K562 (cell line): ENCODE data around the gene CCSER2. TPM values are rescaled to one million over a fixed set of nuclear protein-coding genes. Genes with fewer than 3 reads are reported as not detected.

Experiments
- ATAC-seq: fragments of 200-7000 bp; cut with Tn5 transposase; 3 replicates; pipeline ENCODE4 v1.9.1; 2020; ENCODE audit warnings: moderate library complexity
- BruUV-seq: library from RNA; stranded (reverse); fragments of 400-500 nt; replicated peaks from 2 replicates; lab custom pipeline; 2021; lab: Mats Ljungman, UMichigan
- CTCF ChIA-PET: fragments of 300-600 bp; formaldehyde crosslinking; extraction: SDS; loops from one replicate; lab custom pipeline; 2021; ENCODE audit warnings: low intra/inter-chr PET ratio; lab: Yijun Ruan, JAX
- POLR2A ChIA-PET: fragments of 300-600, 350-650 bp; sonication (Branson Sonifier 250); formaldehyde crosslinking; extraction: SDS; loops from one replicate; lab custom pipeline; 2021; ENCODE audit warnings: antibody characterized with exemption, inconsistent platforms; lab: Yijun Ruan, JAX
- DNase-seq, 4 experiments: peaks; one replicate each; pipeline versions ENCODE4 v3.0.0 to v3.0.0-alpha.2; 2011 to 2018; ENCODE audit warnings: low spot score in 3 of 4, mixed read lengths in 3 of 4; ENCODE audit errors: extremely low read depth in 1 of 4
- FAIRE-seq: peaks from 2 replicates; lab custom pipeline; 2011; peaks lifted over from hg19 to GRCh38; lab: Jason Lieb, UNC
- H2AFZ ChIP-seq: 2 replicates; pipeline ENCODE4 v1.6.0; 2011; ENCODE audit warnings: low read depth, low read length, control low read depth, inconsistent platforms
- H3K27ac ChIP-seq: fragments of 200-600 bp; 3 replicates; pipeline ENCODE4 v1.8.0; 2011; ENCODE audit warnings: low read depth, mild to moderate bottlenecking, control low read depth, inconsistent platforms, low read length, moderate library complexity, mixed read lengths; ENCODE audit errors: extremely low read depth
- H3K27me3 ChIP-seq, 2 experiments: fragments of 300-600 bp in 1 of 2; 2 replicates in 1 of 2; 3 replicates in 1 of 2; pipeline versions ENCODE4 v1.6.0 to v1.8.0; 2011; ENCODE audit warnings: inconsistent platforms in 2 of 2, low read length in 2 of 2, mild to moderate bottlenecking in 1 of 2, mixed read lengths in 1 of 2, moderate library complexity in 1 of 2; ENCODE audit not compliant: control insufficient read depth in 2 of 2, insufficient read depth in 2 of 2
- H3K36me3 ChIP-seq: fragments of 300-600 bp; 3 replicates; pipeline ENCODE4 v1.8.0; 2011; ENCODE audit warnings: mild to moderate bottlenecking, low read length, inconsistent platforms; ENCODE audit not compliant: control insufficient read depth, insufficient read depth
- H3K4me1 ChIP-seq, 2 experiments: fragments of 200-600 bp in 1 of 2; replicated peaks in 1 of 2; 2 replicates in 1 of 2; 3 replicates in 1 of 2; pipeline versions ENCODE4 v1.5.1 to v1.8.0; 2011; ENCODE audit warnings: inconsistent platforms in 2 of 2, low read length in 2 of 2, mild to moderate bottlenecking in 1 of 2, mixed read lengths in 1 of 2, moderate library complexity in 1 of 2; ENCODE audit not compliant: control insufficient read depth in 2 of 2, insufficient read depth in 2 of 2
- H3K4me2 ChIP-seq: 2 replicates; pipeline ENCODE4 v1.6.1; 2011; ENCODE audit warnings: low read length, control low read depth, inconsistent platforms, mixed read lengths; ENCODE audit not compliant: insufficient read depth
- H3K4me3 ChIP-seq: fragments of 200-600 bp; sonication (generic), shearing (Covaris generic); 2 replicates; pipeline ENCODE4 v1.5.1; 2016; ENCODE audit warnings: control low read depth, inconsistent platforms
- H3K79me2 ChIP-seq: fragments of 200-600 bp; 3 replicates; pipeline ENCODE4 v1.8.0; 2011; ENCODE audit warnings: low read length, inconsistent platforms; ENCODE audit not compliant: control insufficient read depth, insufficient read depth
- H3K9ac ChIP-seq, 2 experiments: 2 replicates each; pipeline versions ENCODE4 v1.6.0 to v1.6.1; 2011; ENCODE audit warnings: low read depth in 2 of 2, low read length in 2 of 2, control low read depth in 1 of 2, inconsistent platforms in 1 of 2, mild to moderate bottlenecking in 1 of 2, mixed read lengths in 1 of 2; ENCODE audit not compliant: insufficient read depth in 1 of 2
- H3K9me1 ChIP-seq: one replicate; pipeline ENCODE4 v1.6.0; 2011; ENCODE audit warnings: inconsistent platforms, mild to moderate bottlenecking, low read length, moderate library complexity; ENCODE audit not compliant: control insufficient read depth, insufficient read depth
- H3K9me3 ChIP-seq: replicated peaks from 2 replicates; pipeline ENCODE4 v1.5.1; 2011; ENCODE audit warnings: low read depth, low read length, inconsistent platforms; ENCODE audit not compliant: control insufficient read depth, insufficient read depth
- H4K20me1 ChIP-seq: replicated peaks from 2 replicates; pipeline ENCODE4 v1.6.1; 2011; ENCODE audit warnings: low read length, inconsistent platforms, mixed read lengths; ENCODE audit not compliant: control insufficient read depth, insufficient read depth
- CTBP1 ChIP-seq: fragments of 450-650 bp; IDR thresholded peaks from 2 replicates; pipeline ENCODE4 v1.6.1; 2016; ENCODE audit warnings: borderline replicate concordance
- KLF16 ChIP-seq: IDR thresholded peaks from 2 replicates; pipeline ENCODE4 v1.6.1; 2016; ENCODE audit warnings: antibody characterized with exemption
- PATZ1 ChIP-seq: fragments of 250-450 bp; sonication (Bioruptor Pico); IDR thresholded peaks from 2 replicates; pipeline ENCODE4 v1.5.0; 2020; ENCODE audit warnings: mild to moderate bottlenecking, borderline replicate concordance
- RHOXF2B ChIP-seq: fragments of 250-450 bp; sonication (Bioruptor Pico); conservative IDR thresholded peaks from 2 replicates; pipeline ENCODE4 v1.5.1; 2021
- SUPT5H ChIP-seq: fragments of 450-650 bp; IDR thresholded peaks from 2 replicates; pipeline ENCODE4 v1.6.1; 2016
- TCF7 ChIP-seq: sonication (generic); IDR thresholded peaks from 2 replicates; pipeline ENCODE4 v1.6.1; 2016; ENCODE audit warnings: antibody characterized with exemption, borderline replicate concordance
- XRCC5 ChIP-seq: fragments of 200-400 bp; formaldehyde crosslinking; IDR thresholded peaks from 2 replicates; pipeline ENCODE4 v1.6.1; 2017; ENCODE audit warnings: low read depth, mild to moderate bottlenecking, low read length
- ZNF695 ChIP-seq: fragments of 450-650 bp; formaldehyde crosslinking; IDR thresholded peaks from 2 replicates; pipeline ENCODE4 v1.4.0; 2020; ENCODE audit warnings: mild to moderate bottlenecking, moderate library complexity
- WGBS: fragments of 100-300 bp; shearing (Covaris generic); methylation state at CpG from one replicate; pipeline ENCODE4 v1.1.6; 2016; ENCODE audit warnings: low coverage, mixed read lengths; ENCODE audit not compliant: insufficient coverage; ENCODE audit errors: missing lambda C conversion rate; 5-methylcytosine and 5-hydroxymethylcytosine counted together
- in situ Hi-C: fragments of 300-500 bp; cut with MboI; formaldehyde crosslinking; loops from 4 replicates; pipeline ENCODE4 v1.15.0; 2018; ENCODE audit warnings: inconsistent platforms, mixed read lengths
- intact Hi-C: fragments of 100-400 bp; cut with micrococcal nuclease; formaldehyde crosslinking; loops from 2 replicates; pipeline ENCODE4 v1.14.2; 2022
- polyA plus RNA-seq, 8 experiments: library from polyadenylated mRNA; depleted of rRNA in 4 of 8; stranded (reverse) in 5 of 8; unstranded in 3 of 8; fragments of >200 nt; fragmentation: Nextera tagmentation in 2 of 8; fragmentation: Illumina TruSeq in 1 of 8; extraction: Ambion mirVana in 2 of 8; extraction: Trizol in 1 of 8; gene quantifications; 2 replicates each; pipeline versions ENCODE4 v1.2.1 to v1.2.3, GENCODE V29; 2011 to 2014; ENCODE audit warnings: inconsistent platforms in 1 of 8, missing spikeins in 1 of 8
- total RNA-seq, 7 experiments: library from RNA; depleted of rRNA in 6 of 7; stranded (reverse); fragments of >200 nt in 6 of 7; fragmentation: Illumina TruSeq in 2 of 7; extraction: Trizol in 2 of 7; gene quantifications; 2 replicates each; pipeline versions ENCODE4 v1.2.1 to v1.2.3, GENCODE V29; 2011 to 2021; ENCODE audit warnings: low replicate concordance in 1 of 7

CCSER2 gene
- total and polyA plus RNA-seq, 9 of the 15 experiments (the other 6 are each of a cell fraction or from before 2014, with no cell fraction given) = 2.7 to 15.1 (median 9.7) TPM

- Histone ChIP-seq H3K4me1 (no peaks in the 10 kb centered on the region), H3K4me3 (no peak overlapping the region), H3K9me1 (no peaks in the 10 kb centered on the region), H3K79me2 (no peaks in the 10 kb centered on the region), H3K27me3 (no peaks in the 10 kb centered on the region), H2AFZ (no peak overlapping the region; the same call in 1 of the 2 replicates), H3K9me3 (no peaks in the 10 kb centered on the region), H3K9ac (no peak overlapping the region), H4K20me1 (no peaks in the 10 kb centered on the region), H3K27ac (no peak overlapping the region), H3K4me2 (no peak overlapping the region), H3K36me3 (no peaks in the 10 kb centered on the region)
- ChIA-PET POLR2A (interaction anchor here (1.3 kb wide), 1 partner anchor 118 kb away, joined by 3 read pairs; no protein-coding TSS in a partner anchor), CTCF (interaction anchor here (0.6 kb wide), 1 partner anchor 56 kb away, joined by 3 read pairs; no protein-coding TSS in a partner anchor)
- no TSS peak for BruUV-seq
- ATAC-seq = no peak
- in situ Hi-C loops = no loop called here
- 3% methylated on average over 2 of the region's 2 CpGs for WGBS
- intact Hi-C loops = no loop called here
- FAIRE-seq = no peak
- no peak for TF ChIP-seq KLF16
- no peak for TF ChIP-seq XRCC5
- TF ChIP-seq TCF7 = no peak
- no peak for TF ChIP-seq RHOXF2B (CRISPR knock-in tag)
- TF ChIP-seq ZNF695 (CRISPR knock-in tag) = no peak
- no peak for DNase-seq
Observed at GRCh38 chr10:84397735-84398144, 69.4 kb downstream of the CCSER2 start.

GRCh38 chr10:84398696-84399095, 70.3 kb downstream of the CCSER2 start:
- Histone ChIP-seq H3K79me2 (no peaks in the 10 kb centered on the region), H2AFZ (no peak overlapping the region), H3K36me3 (no peaks in the 10 kb centered on the region), H3K27ac (no peak overlapping the region), H3K4me3 (no peak overlapping the region), H3K9me1 (no peaks in the 10 kb centered on the region), H3K9me3 (no peaks in the 10 kb centered on the region), H3K4me2 (no peak overlapping the region), H3K4me1 (no peaks in the 10 kb centered on the region), H3K27me3 (no peaks in the 10 kb centered on the region), H4K20me1 (no peaks in the 10 kb centered on the region), H3K9ac (no peak overlapping the region)
- BruUV-seq = no TSS peak
- ChIA-PET POLR2A (interaction anchor here (1.3 kb wide), 2 partner anchors 12 to 119 kb away, joined by 3 to 4 read pairs; no protein-coding TSS in a partner anchor), CTCF (no interaction called here)
- no peak for DNase-seq
- in situ Hi-C loops = no loop called here
- ATAC-seq = no peak
- intact Hi-C loops = no loop called here
- no peak for FAIRE-seq
- no peak for TF ChIP-seq SUPT5H
- no peak for TF ChIP-seq CTBP1
- TF ChIP-seq PATZ1 (CRISPR knock-in tag) = no peak
